Measurements from ENCODE around the gene CAST. TPM values are rescaled to one million over a fixed set of nuclear protein-coding genes. Genes with fewer than 3 reads are reported as not detected.

Gene CAST
- total RNA-seq, 1 donor from 2014 or later: 199 TPM

GRCh38 chr5:96816411-96816939 is 154.3 kb downstream of the CAST start:
- DNase-seq (ENCODE audit: extremely low read depth, low read depth, low spot score): no peak

DNA sequence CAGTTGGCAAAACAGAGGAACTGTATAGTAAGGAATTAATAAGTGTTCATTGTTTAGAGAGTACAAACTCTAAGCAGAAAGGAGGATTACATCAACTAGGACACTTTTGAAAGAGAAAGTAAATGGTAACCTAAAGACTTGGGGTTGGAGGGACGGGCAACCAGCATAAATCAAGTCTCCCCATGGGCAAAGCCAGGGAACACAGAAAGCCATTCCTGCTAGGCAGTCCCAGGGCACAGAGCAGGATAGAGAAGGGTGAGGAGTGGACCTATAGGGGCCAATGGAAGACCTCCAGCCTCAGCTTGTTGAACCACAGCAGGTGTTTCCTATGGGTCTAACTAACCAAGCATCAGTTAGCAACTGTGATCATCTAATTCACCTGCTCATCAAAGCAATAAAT is 154.8 kb downstream of the CAST start:
- no peak for DNase-seq (ENCODE audit: extremely low read depth, low read depth, low spot score)

- DNase-seq (ENCODE audit: extremely low read depth, low read depth, low spot score): no peak
Measured at GRCh38 chr5:96817506-96817905, 155.3 kb downstream of the CAST start.

DNA sequence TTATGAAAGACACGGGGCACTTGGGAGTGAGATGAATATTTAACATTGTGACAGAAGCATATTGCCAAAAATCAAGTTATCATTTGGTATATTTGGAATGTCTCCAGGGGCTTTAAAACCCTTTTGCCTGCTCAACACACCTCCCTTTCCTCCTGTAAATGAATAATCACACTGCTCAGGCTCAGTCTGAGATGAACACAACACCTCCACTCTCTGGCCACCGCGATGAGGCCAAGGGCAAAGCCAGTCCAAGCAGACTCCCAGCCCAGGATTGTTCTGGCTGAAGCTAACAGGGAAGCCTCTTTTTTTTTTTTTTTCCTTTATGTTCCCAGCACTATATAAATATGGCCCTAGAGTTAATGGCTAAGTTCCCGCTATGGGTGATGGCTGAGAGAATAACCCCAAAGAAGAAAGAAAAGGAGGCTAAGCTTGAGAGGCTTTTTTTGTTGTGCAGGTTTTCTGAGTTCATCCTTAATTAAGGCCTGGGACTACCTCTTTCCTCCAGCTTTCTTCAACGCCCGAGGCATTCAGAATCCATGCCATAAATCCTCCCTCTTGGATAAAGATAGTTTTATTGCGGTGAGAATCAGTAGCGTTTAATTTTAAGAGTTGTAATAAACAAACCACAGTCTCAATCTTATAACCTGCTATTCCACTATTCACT is 156.1 kb downstream of the CAST start:
- DNase-seq (ENCODE audit: extremely low read depth, low read depth, low spot score): no peak

- DNase-seq (ENCODE audit: extremely low read depth, low read depth, low spot score): no peak
Measured at GRCh38 chr5:96819806-96820205, 157.6 kb downstream of the CAST start.

GRCh38 chr5:96821260-96821916 is 159.2 kb downstream of the CAST start:
- no peak for DNase-seq (ENCODE audit: extremely low read depth, low read depth, low spot score)

DNA sequence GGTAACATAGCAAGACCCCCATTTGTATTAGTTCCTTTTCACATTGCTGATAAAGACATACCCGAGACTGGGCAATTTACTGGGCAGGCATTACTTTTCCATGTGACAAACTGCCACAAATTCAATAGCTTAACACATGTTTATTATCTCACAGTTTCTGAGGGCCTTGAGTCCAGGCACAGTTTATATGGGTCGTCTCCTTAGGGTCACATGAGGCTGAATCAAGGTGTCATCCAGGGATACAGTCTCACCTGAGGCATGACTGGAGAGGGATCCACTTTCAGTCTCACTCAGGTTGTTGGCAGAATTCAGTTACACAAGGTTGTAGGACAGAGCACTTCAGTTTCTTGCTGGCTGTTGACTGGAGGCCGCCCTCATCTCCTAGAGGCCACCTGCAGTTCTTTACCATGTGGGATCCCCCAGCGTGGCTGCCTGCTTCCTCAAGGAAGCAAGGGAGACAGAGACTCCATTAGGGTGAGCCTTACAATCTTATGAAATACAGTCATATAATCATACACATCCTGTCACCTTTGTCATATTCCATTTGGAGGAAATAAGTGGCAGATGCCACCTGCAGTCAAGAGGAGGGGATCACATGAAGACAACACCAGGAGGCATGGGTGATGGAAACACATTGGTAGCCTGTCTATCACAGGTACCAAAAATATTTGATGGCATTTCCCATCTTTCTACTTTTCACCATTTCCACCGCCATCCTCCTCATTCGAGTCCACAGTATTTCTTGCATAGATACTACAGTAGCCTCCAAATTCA is 160.7 kb downstream of the CAST start:
- DNase-seq (ENCODE audit: extremely low read depth, low read depth, low spot score): no peak

DNA sequence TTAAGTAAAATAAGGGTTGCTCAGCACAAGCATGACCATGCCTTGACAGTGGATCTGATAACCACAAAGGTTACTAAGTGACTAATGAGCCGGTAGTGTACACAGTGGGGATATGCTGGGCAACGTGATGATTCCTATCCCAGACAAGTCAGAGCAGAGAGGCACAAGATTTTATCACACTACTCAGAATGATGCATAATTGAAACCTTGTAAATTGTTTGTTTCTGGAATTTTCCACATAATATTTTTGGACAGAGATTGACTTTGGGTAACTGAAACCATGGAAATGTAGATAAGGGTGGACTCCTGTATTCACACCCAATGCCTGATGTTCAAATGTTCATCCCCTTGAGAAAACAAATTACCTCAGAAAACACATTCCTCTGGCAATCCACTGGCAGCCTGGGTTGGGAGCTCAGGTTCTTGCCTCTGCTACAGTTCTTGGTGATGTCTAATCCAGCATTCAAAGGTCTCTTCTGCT is 161.8 kb downstream of the CAST start:
- no peak for DNase-seq (ENCODE audit: extremely low read depth, low read depth, low spot score)

Other genes starting within 250 kb of the CAST start
- 2.5 and 6.2 TPM in 2 replicates for gene PCSK1, start 229.1 kb upstream of the CAST start, total RNA-seq
- gene ERAP1, start 145.6 kb downstream of the CAST start, total RNA-seq: 70.1 and 74.0 TPM in 2 replicates
- gene ERAP2, start 214.1 kb downstream of the CAST start, total RNA-seq: 12.7 and 167 TPM in 2 replicates